WTC11 (cell line): Measurements from ENCODE around the gene RPH3AL. TPM values are rescaled to one million over a fixed set of nuclear protein-coding genes. Genes with fewer than 3 reads are reported as not detected.

Experiments
- ATAC-seq: fragments of 200-7000 bp; cut with Tn5 transposase; 2 replicates; pipeline ENCODE4 v1.10.0; 2021; ENCODE audit warnings: mild to moderate bottlenecking, moderate library complexity
- CTCF ChIA-PET: fragments of 300-600 bp; sonication (Branson Sonifier 250); formaldehyde crosslinking; loops from one replicate; lab custom pipeline; 2021; ENCODE audit warnings: antibody characterized with exemption; lab: Charles Lee
- POLR2A ChIA-PET: fragments of 350-600 bp; sonication (Branson Sonifier 250); formaldehyde crosslinking; loops from one replicate; lab custom pipeline; 2021; ENCODE audit warnings: antibody characterized with exemption; lab: Charles Lee
- DNase-seq: peaks from one replicate; pipeline ENCODE4 v3.0.0; 2021; ENCODE audit warnings: low spot score
- H3K27ac Mint-ChIP-seq: 2 replicates; pipeline ENCODE4 v1.8.0; 2021; ENCODE audit warnings: mixed read lengths
- H3K27me3 Mint-ChIP-seq: 2 replicates; pipeline ENCODE4 v1.8.0; 2021; ENCODE audit warnings: low read depth, mild to moderate bottlenecking, moderate library complexity, mixed read lengths
- H3K36me3 Mint-ChIP-seq: 2 replicates; pipeline ENCODE4 v1.8.0; 2021; ENCODE audit warnings: mixed read lengths
- H3K4me1 Mint-ChIP-seq: 2 replicates; pipeline ENCODE4 v1.8.0; 2022; ENCODE audit warnings: mixed read lengths
- H3K4me3 Mint-ChIP-seq: 2 replicates; pipeline ENCODE4 v1.8.0; 2021; ENCODE audit warnings: mild to moderate bottlenecking, moderate library complexity, mixed read lengths
- H3K9me3 Mint-ChIP-seq: 2 replicates; pipeline ENCODE4 v1.8.0; 2021; ENCODE audit warnings: mixed read lengths
- ATF2 ChIP-seq: sonication (generic); formaldehyde crosslinking; IDR thresholded peaks from 2 replicates; pipeline ENCODE4 v1.8.1; 2022; ENCODE audit warnings: low read depth, missing genetic modification reagents, borderline replicate concordance
- ATF3 ChIP-seq: sonication (generic); formaldehyde crosslinking; conservative IDR thresholded peaks from 2 replicates; pipeline ENCODE4 v1.8.1; 2022; ENCODE audit warnings: mild to moderate bottlenecking, missing genetic modification reagents
- ATF6 ChIP-seq: sonication (generic); formaldehyde crosslinking; IDR thresholded peaks from 2 replicates; pipeline ENCODE4 v1.8.1; 2023; ENCODE audit warnings: mild to moderate bottlenecking, missing genetic modification reagents
- E2F4 ChIP-seq: sonication (generic); formaldehyde crosslinking; IDR thresholded peaks from 2 replicates; pipeline ENCODE4 v1.8.1; 2022; ENCODE audit warnings: low read depth, mild to moderate bottlenecking, moderate library complexity, missing genetic modification reagents, borderline replicate concordance
- IRF1 ChIP-seq: sonication (generic); formaldehyde crosslinking; IDR thresholded peaks from 2 replicates; pipeline ENCODE4 v1.8.0; 2023; ENCODE audit warnings: missing genetic modification reagents
- NR1H2 ChIP-seq: sonication (generic); formaldehyde crosslinking; IDR thresholded peaks from 2 replicates; pipeline ENCODE4 v1.9.0; 2021; ENCODE audit warnings: mild to moderate bottlenecking, moderate library complexity, missing genetic modification reagents
- OVOL2 ChIP-seq: fragments of 250-450 bp; sonication (Bioruptor Pico); IDR thresholded peaks from 2 replicates; pipeline ENCODE4 v1.9.0; 2021; ENCODE audit warnings: mild to moderate bottlenecking, borderline replicate concordance
- RORB ChIP-seq: fragments of 250-450 bp; sonication (Bioruptor Pico); IDR thresholded peaks from 2 replicates; pipeline ENCODE4 v1.9.0; 2021; ENCODE audit warnings: mild to moderate bottlenecking
- SMAD4 ChIP-seq: sonication (generic); formaldehyde crosslinking; IDR thresholded peaks from 2 replicates; pipeline ENCODE4 v1.8.0; 2022; ENCODE audit warnings: mild to moderate bottlenecking, missing genetic modification reagents
- ZNF317 ChIP-seq: sonication (generic); formaldehyde crosslinking; IDR thresholded peaks from 2 replicates; pipeline ENCODE4 v1.8.1; 2023; ENCODE audit warnings: low read depth, mild to moderate bottlenecking, moderate library complexity, missing genetic modification reagents, borderline replicate concordance
- ZNF396 ChIP-seq: fragments of 250-450 bp; sonication (Bioruptor Pico); IDR thresholded peaks from 2 replicates; pipeline ENCODE4 v1.8.0; 2021; ENCODE audit warnings: mild to moderate bottlenecking, moderate library complexity, borderline replicate concordance
- ZNF532 ChIP-seq: fragments of 250-450 bp; sonication (Bioruptor Pico); IDR thresholded peaks from 2 replicates; pipeline ENCODE4 v1.9.0; 2021; ENCODE audit warnings: mild to moderate bottlenecking, borderline replicate concordance
- ZNF671 ChIP-seq: fragments of 250-450 bp; sonication (Bioruptor Pico); IDR thresholded peaks from 2 replicates; pipeline ENCODE4 v1.8.0; 2021; ENCODE audit warnings: mild to moderate bottlenecking
- ZSCAN18 ChIP-seq: fragments of 250-450 bp; sonication (Bioruptor Pico); IDR thresholded peaks from 2 replicates; pipeline ENCODE4 v2.1.2; 2022; ENCODE audit warnings: mild to moderate bottlenecking, moderate library complexity
- total RNA-seq: library from RNA; stranded (reverse); gene quantifications from 3 replicates; pipeline ENCODE4 v1.2.3, GENCODE V29; 2021

Gene RPH3AL
- total RNA-seq, 1 experiment from 2014 or later: 2.0 TPM

GRCh38 chr17:286571-286970, 66.0 kb downstream of the RPH3AL start (continued):
- TF ChIP-seq ZNF532 (CRISPR knock-in tag) (no peak), ATF3 (CRISPR knock-in tag) (no peak), ZNF671 (CRISPR knock-in tag) (no peak), ZNF317 (CRISPR knock-in tag) (no peak), E2F4 (CRISPR knock-in tag) (no peak), SMAD4 (CRISPR knock-in tag) (no peak)

GRCh38 chr17:285751-286422, 66.7 kb downstream of the RPH3AL start:
- DNase-seq: no peak
- peaks cover 16% of the 10 kb centered on the region; the same call in 1 of the 2 replicates for H3K27me3 Mint-ChIP-seq
- H3K36me3 Mint-ChIP-seq: no peaks in the 10 kb centered on the region
- H3K4me1 Mint-ChIP-seq: peaks cover 4% of the 10 kb centered on the region; the same call in 1 of the 2 replicates
- TF ChIP-seq RORB (CRISPR knock-in tag) (no peak), ATF6 (CRISPR knock-in tag) (no peak), ATF2 (CRISPR knock-in tag) (no peak), ZSCAN18 (no peak), ZNF396 (CRISPR knock-in tag) (no peak), IRF1 (CRISPR knock-in tag) (no peak), NR1H2 (CRISPR knock-in tag) (no peak), OVOL2 (no peak)
- H3K27ac Mint-ChIP-seq: no peak overlapping the region
- CTCF ChIA-PET: interaction anchor here (1.0 kb wide), 1 partner anchor 23 kb away, joined by 3 read pairs; no protein-coding TSS in a partner anchor
- POLR2A ChIA-PET: no interaction called here
- H3K4me3 Mint-ChIP-seq: no peak overlapping the region
- no peaks in the 10 kb centered on the region for H3K9me3 Mint-ChIP-seq
- peak; percentile 53; the same call in 1 of the 2 replicates for ATAC-seq
